Lower leg skin (tissue), 4 donors: ENCODE data around the gene ZSCAN25. TPM values are rescaled to one million over a fixed set of nuclear protein-coding genes. Genes with fewer than 3 reads are reported as not detected.

Experiments
- DNase-seq, 2 donors: peaks; one replicate each; pipeline ENCODE4 v3.0.0-alpha.2; 2019; ENCODE audit warnings: low spot score in 2 of 2
- H3K4me3 ChIP-seq: fragments of 200-600 bp; sonication (generic); 2 replicates; pipeline ENCODE4 v1.5.1; 2017; ENCODE audit warnings: mild to moderate bottlenecking, low read depth; ENCODE audit not compliant: poor library complexity, severe bottlenecking
- POLR2A ChIP-seq, 2 donors: fragments of 450-650 bp; IDR thresholded peaks; one replicate each; pipeline ENCODE4 v1.6.1; 2016 to 2017; ENCODE audit warnings: antibody characterized with exemption in 2 of 2, mild to moderate bottlenecking in 1 of 2, moderate library complexity in 1 of 2
- WGBS, 2 donors: methylation state at CpG; one replicate each; pipeline ENCODE4 v1.1.5; 2018; 5-methylcytosine and 5-hydroxymethylcytosine counted together
- intact Hi-C: fragments of 100-400 bp; cut with DNase I; formaldehyde crosslinking; loops from one replicate; pipeline ENCODE4 v1.15.0; 2023; ENCODE audit warnings: low total_unique reads
- total RNA-seq, 4 donors: library from RNA; depleted of rRNA; stranded (reverse); fragments of >200 nt; gene quantifications; one replicate each; pipeline ENCODE4 v1.1.0, GENCODE V29; 2016
- TF ChIP-seq, protein P1 (sequence below), 3 donors: fragments of 450-650 bp; IDR thresholded peaks; one replicate each; pipeline ENCODE4 v1.5.1; 2016; ENCODE audit warnings: antibody characterized with exemption in 3 of 3, mild to moderate bottlenecking in 3 of 3, moderate library complexity in 2 of 3

The ZSCAN25 gene
- total RNA-seq, 4 donors from 2014 or later, result 19.4 to 38.0 (median 23.7) TPM

- WGBS, 2 donors, result 98% methylated on average over 23 of the region's 23 CpGs
- no peak for DNase-seq
- TF ChIP-seq, protein P1, sequence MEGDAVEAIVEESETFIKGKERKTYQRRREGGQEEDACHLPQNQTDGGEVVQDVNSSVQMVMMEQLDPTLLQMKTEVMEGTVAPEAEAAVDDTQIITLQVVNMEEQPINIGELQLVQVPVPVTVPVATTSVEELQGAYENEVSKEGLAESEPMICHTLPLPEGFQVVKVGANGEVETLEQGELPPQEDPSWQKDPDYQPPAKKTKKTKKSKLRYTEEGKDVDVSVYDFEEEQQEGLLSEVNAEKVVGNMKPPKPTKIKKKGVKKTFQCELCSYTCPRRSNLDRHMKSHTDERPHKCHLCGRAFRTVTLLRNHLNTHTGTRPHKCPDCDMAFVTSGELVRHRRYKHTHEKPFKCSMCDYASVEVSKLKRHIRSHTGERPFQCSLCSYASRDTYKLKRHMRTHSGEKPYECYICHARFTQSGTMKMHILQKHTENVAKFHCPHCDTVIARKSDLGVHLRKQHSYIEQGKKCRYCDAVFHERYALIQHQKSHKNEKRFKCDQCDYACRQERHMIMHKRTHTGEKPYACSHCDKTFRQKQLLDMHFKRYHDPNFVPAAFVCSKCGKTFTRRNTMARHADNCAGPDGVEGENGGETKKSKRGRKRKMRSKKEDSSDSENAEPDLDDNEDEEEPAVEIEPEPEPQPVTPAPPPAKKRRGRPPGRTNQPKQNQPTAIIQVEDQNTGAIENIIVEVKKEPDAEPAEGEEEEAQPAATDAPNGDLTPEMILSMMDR (IDR thresholded peaks at IDR 0.05), result no peak
- TF ChIP-seq POLR2A (IDR thresholded peaks at IDR 0.05), result no peak
- H3K4me3 ChIP-seq, result no peak overlapping the region
- intact Hi-C loops, result no loop called here
Measured at GRCh38 chr7:99638731-99639130, 22.0 kb downstream of the ZSCAN25 start.

GRCh38 chr7:99639267-99639666, 22.5 kb downstream of the ZSCAN25 start:
- no peak for DNase-seq
- intact Hi-C loops, result no loop called here
- no peak overlapping the region for H3K4me3 ChIP-seq
- TF ChIP-seq, protein P1 (IDR thresholded peaks at IDR 0.05), result no peak
- no peak for TF ChIP-seq POLR2A (IDR thresholded peaks at IDR 0.05)

DNA sequence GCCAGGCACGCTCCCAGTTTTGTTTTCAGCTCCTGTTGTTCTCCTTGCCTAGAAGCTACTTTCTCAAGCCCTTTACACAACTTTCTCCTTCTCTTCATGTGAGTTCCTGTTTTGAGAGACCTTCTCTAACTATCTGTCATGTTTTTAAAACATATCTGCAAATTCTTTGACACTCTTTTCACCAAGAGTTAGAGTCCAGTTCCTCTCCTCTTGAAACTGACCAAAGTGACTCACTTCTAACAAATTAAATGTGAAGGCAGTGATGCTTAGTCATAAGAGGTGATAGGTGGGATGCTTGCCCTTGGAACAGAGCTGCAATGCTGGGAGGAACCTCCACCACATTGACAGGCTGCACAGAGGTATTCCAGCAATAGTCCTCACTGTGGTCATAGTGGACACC, 25.3 kb downstream of the ZSCAN25 start:
- H3K4me3 ChIP-seq, result no peak overlapping the region
- 96 to 97% methylated on average over 1 of the region's 1 CpG for WGBS, 2 donors
- no peak for TF ChIP-seq POLR2A (IDR thresholded peaks at IDR 0.05)
- TF ChIP-seq, protein P1 (IDR thresholded peaks at IDR 0.05), result no peak
- DNase-seq, result no peak
- intact Hi-C loops, result no loop called here

- intact Hi-C loops, result no loop called here
- no peak for DNase-seq
- TF ChIP-seq, protein P1 (IDR thresholded peaks at IDR 0.05), result no peak
- no peak for TF ChIP-seq POLR2A (IDR thresholded peaks at IDR 0.05)
- H3K4me3 ChIP-seq, result no peak overlapping the region
- WGBS, 2 donors, result 82 to 94% methylated on average over 2 of the region's 2 CpGs
Measured at GRCh38 chr7:99643464-99643863, 26.7 kb downstream of the ZSCAN25 start.

DNA sequence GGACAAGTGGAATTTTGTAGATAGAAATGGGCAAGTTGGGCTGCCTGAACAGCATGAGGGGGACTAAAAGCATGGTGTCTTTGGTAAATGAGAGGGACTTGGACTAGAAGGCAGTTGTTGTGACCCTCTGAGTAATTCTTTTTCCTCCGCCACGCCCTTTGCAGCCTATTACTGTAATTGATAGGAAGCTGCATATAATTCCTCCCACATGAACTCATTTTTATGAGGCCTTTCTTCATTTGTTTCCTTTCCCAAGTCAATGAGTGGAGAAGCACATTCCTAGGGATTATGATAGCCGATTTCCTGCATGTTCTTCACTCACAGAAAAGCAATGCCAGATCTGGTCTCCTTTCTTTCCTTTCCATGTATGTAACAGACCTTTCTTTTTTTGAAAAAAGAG, 27.7 kb downstream of the ZSCAN25 start:
- no peak overlapping the region for H3K4me3 ChIP-seq
- DNase-seq, result no peak
- TF ChIP-seq POLR2A (IDR thresholded peaks at IDR 0.05), result no peak
- TF ChIP-seq, protein P1 (IDR thresholded peaks at IDR 0.05), result no peak
- intact Hi-C loops, result no loop called here
- WGBS, 2 donors, result 87 to 92% methylated on average over 3 of the region's 3 CpGs

DNA sequence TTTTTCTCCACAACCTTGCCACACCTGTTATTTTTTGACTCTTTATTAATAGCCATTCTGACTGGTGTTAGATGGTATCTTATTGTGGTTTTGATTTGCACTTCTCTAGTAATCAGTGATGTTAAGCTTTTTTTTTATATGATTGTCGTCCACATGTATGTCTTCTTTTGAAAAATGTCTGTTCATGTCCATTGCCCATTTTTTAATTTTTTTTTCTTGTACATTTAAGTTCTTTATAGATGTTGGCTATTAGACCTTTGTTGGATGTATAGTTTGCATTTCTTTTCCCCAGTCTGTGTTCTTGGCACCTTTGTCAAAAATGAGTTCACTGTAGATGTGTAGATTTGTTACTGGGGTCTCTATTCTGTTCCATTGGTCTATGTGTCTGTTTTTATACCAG, 28.8 kb downstream of the ZSCAN25 start:
- TF ChIP-seq, protein P1 (IDR thresholded peaks at IDR 0.05), result no peak
- no peak for TF ChIP-seq POLR2A (IDR thresholded peaks at IDR 0.05)
- no peak overlapping the region for H3K4me3 ChIP-seq
- intact Hi-C loops, result no loop called here
- 97 to 100% methylated on average over 1 of the region's 1 CpG for WGBS, 2 donors
- no peak for DNase-seq
